HG02642 (cell line): ENCODE results near the gene PARD3B.

Source experiments
- ATAC-seq: cut with Tn5 transposase; IDR thresholded peaks from one replicate; pipeline ENCODE4 v1.9.1; 2021; ENCODE audit warnings: mild to moderate bottlenecking; ENCODE audit not compliant: unreplicated experiment, poor library complexity

The PARD3B gene

DNA sequence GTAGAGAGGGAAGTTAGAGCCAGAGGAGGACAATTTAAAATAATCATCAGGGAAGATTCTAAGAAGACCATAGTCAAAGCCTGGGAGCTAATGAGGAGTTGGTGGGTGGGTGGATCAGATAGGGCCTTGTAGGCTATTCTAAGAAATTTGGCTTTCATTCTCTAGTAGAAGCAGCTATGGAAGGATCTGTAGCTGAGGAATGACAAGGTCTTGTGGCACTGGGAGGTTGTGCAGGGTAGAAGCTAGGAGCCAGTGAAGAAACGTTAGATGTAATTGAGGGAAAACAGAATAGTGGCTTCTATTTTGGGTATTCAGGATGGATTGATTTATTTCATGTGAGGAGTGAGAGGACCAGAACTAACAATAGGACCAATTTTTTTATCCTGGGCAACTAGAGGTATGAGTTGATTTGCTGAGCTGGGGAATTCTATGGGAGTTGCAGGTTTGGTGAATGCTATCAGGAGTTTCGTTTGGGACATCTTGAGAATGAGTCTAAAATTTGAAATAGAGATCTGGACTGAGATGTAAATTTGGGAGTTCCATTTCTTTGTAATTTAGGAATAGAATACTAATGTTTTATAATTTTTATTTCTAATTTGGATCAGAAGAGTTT lies 371.9 kb downstream of the PARD3B start:
- ATAC-seq: no peak

DNA sequence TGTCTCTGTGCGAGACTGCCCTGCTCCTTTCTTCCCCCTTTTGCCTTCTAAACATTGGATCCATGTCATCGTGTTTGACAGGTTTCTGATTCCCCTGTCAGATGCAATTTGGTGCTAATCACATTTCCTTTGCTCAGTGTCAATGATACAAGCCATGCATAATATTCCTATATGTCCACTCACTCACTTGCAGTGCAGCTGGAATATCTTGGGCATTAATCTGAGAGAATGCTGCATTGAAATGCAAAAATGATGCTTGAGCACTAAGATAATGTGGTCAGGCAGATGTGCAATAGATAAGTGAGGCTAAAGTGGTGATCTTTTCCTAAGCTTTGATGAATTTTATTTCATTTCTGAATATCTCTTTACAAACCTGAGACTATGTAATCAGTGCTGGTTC lies 375.5 kb downstream of the PARD3B start:
- no peak for ATAC-seq

DNA sequence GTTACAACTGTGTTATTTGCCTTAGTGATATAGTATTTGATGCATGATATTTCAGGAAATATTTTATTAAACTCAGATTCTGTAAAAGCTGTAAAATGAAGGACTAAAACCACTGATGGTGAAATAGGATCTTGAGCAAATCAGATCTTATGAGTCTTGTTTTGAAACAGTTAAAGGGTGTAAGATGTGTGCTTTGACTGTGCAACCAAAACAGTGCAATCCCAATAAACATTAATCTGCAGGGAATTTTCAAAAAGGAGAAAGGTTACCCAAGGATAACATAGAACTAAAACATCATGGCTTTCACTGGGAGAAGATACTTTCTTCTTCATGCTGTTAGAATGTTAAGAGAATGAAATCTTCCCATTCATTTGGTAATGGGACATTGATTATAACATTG lies 378.7 kb downstream of the PARD3B start:
- ATAC-seq: no peak

DNA sequence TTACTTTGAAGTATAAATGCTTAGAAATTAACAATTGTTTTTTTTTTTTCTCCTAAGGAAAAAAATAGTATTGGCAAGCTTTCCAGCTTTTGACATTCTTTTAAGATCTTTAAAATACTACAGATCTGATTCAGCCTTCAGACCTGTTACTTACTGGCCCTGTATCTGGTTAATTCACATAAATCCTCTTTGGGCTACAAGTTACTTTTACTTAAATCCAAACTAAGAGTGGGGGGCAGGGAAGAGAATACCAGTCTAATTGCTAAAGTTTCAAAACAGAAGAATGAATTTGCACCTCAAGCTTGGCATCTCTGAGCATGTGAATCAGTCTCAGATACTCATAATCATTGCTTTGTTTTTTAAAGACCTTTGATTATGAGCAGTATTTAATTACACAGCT lies 386.3 kb downstream of the PARD3B start:
- no peak for ATAC-seq

DNA sequence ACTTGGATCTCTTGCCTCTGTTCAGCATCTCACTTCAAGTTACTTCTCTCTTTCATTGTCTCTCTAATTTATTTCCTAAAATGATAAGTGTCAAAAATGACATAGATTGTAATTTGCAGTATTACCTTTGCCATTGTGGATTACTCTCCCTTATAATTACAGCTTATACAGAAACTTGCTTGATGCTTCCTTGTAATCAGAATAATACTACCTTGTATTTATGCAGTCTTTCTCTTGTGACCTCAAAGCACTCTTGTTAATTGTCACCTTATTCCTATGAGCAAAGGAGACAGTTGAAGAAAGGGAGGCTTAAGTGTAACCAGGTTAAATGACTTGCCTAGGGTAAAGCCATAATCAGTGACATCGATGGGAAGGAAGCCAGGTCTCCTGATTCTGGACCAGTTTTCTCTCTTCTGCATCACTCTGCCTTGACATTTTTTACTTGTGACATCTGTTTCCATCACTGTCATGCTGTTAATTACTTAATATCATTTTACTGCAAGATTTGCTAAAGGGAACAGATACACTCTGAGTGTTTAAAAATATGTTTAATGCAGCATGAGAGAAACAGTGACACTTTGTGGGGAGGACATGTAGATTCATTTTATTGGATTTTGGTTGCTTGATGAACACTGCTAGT lies 388.6 kb downstream of the PARD3B start:
- no peak for ATAC-seq

DNA sequence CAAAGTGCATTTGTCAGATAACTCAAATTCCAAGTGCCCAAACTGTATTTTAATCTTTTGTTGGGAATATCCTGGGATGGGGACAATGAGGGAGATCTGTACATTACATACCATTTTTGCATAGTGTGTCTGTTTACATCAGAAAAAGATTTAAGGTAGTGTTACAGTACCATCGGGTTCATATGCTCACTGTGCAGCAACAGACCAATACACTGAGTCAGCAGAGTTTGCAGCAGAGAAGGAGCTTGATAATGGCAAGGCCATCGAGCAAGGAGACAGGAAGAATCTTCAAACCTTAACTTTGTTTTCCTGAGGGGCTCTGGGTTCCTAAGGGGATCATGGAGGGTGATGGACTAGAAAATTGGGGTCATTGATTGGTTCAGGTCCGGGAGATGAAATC lies 399.7 kb downstream of the PARD3B start:
- ATAC-seq: no peak

DNA sequence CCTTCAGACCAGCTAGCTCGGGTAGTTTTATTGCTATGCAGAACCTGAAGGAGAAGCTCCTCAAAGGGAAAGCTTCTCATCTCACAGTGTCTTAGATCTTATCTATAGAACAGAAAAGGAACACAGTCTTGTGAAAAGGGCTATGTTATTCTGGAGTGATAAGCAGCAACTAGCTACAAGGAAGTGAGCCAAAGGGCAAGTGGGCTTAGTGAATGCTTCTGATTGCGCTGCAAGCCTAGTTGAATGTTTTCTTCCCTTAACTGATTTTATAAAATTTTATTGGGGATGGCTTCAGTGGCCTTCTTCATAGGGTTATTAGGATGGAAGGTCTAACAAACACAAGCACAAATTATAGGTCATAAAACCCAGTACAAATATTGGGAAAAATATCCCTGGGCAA lies 400.1 kb downstream of the PARD3B start:
- ATAC-seq: no peak

DNA sequence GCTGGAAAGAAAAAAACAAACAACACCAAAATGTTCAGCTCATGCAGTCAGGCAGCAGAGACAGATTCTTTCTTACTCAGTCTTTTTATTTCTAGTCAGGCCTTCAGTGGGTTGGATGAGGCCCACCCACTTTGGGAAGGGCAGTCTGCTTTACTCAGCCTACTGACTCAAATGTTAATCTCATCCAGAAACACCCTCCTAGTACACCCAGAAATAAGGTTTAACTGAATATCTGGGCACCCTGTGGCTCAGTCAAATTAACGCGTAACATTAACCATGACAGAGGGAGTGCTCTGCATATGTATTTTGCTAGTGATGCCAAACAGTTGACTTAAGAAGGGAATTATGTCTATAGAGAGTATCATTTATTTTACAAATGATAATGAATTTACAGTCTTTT lies 401.6 kb downstream of the PARD3B start:
- ATAC-seq: no peak

DNA sequence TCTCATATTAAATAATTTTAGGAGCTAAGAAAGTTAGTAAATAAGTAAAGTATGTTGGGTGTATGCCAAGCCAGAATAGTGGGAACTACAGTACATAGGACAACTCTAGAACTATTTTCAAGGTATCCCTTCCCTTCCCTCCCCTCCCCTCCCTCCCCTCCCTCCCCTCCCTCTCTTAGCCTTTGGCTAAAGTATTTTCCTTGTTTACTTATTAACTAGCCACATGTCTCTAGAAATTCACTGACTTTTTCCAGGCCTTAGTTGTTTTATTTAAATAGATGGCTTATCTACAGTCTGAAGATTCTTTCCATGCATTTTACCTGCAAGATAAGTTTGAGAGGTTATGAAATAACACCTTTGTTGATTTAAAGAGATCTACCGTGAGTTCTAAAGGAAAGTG lies 402.1 kb downstream of the PARD3B start:
- ATAC-seq: no peak

DNA sequence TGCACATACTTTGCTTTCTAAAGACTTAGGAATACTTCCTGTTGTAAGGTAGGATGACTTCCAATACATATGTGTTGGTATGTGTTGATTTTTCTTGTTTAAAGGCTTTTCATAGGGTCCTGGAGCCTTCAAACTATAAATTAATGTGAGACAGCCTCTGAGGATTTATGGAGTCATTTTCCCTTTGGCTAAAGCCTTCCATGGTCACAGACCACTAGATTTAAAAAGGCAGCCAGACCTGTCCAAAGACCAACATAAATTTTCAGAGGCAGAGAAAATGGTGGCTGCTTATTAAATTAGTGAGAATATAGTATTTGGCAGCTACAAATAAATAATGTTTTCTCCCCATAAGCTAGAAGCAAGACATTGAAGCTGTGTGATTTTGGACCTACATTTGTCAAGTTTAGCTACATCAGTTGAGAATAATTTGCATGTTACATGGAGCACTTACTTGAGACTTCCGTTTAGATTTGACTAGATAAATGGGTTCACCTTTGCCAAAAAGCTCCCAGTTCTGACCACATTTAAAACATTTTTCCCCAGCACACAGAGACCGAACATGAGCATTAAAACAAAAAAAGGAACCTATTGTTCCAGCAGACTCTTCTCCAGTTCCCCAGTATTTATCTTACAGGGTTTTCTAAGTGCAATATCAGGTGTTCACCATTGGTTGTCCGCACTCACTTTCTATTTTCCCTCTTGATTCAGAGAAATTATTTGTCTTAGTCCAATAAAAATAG lies 402.9 kb downstream of the PARD3B start:
- ATAC-seq: no peak

DNA sequence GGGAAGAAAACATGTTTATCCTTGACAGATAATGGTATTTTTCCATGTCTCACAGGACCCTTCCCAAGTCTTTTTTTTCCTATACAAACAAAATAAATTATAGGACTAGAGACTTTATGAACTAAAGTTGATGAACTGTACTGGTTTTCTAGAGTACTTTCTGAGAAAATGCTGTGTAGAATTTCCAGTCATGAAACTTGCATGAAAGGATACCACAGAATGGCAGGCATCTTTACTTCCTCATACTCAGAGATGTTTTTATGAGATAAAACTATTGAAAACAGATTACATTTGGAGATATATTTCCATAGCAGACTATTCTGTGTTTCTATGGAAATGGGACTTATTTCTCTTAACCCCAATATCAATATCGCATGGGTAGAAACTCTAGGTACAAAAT lies 403.5 kb downstream of the PARD3B start:
- ATAC-seq: no peak

DNA sequence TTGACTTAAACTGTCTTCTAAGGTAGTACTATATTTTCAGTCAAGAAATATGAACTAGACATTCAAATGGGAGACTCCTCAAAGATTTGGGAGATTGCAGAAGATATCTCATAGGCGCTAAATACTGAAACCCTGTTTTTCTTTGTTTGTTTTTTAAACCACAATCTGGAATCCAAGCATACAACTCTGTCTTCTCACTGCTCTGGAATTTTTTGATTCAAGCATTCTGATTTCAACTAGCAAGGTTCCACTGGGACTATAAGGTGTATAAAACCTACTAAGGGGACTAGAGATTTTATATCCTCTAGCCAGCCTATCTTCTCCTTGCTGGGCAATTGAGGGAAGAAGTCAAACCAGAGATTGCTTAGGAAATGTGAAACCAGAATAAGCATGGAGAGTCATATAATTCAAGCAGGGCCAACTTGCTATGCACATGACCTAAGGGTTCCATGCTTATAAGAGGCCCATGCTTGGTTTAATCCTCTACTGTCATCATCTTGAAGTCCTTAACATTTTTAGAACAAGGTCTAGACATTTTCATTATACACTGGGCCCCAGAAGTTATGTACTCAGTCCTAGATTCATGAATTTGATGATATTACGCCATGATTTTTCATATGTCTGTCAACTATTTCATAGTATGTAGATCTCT lies 405.5 kb downstream of the PARD3B start:
- no peak for ATAC-seq

DNA sequence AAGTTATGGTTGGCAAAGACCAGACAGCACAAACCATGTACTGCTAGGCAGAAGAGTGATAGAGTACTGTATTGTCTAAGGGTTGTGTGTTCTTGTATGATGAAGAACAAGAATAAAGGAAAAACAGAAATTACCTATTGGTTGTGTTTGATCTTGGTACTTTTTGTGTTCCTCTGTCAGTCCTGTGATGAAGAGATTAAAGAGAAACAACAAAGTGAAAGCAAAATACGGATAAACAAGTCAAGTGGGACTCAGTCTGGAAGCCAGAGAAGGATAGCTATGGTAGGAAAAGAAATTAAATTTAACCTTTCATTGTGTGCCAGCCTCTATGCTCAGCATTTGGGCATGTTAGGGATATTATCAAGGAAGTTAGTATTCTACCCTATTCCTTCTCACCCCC lies 413.1 kb downstream of the PARD3B start:
- no peak for ATAC-seq

DNA sequence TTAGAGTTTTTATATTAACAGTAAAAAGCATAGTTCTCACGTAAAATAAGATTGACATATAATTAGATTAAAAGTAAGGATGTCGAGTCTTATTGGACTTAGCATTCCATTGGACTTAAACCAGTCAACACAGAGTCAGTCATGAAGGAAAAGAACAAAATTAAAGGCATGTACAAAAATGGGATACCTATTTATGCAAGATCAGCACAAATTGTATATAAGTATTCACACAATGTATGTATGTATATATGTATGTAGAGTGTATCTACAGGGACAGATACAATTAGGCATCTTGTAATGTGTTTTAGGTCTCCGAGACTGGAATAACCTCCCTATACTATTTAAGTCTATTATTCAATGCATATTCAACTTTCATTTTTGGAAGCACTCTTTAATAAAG lies 419.1 kb downstream of the PARD3B start:
- no peak for ATAC-seq

DNA sequence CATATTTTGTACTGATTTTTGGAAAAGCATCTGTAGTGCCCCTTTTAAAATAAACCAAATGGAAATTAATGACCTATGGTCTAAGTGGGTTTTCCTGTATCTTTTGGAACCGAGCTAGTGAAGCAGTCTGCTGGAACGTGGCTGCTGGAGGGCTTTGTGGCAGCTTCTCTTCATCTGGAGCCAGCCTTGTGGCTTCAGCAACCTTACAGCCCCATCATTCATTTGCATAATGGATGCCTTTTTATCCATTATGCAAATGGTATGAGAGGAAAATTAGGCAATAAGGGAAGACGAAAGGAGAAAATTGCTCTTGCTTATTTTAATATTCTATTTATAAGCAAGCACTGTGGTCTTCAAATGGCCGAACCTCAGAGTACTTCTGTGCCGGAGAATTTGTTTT lies 421.0 kb downstream of the PARD3B start:
- ATAC-seq: no peak

DNA sequence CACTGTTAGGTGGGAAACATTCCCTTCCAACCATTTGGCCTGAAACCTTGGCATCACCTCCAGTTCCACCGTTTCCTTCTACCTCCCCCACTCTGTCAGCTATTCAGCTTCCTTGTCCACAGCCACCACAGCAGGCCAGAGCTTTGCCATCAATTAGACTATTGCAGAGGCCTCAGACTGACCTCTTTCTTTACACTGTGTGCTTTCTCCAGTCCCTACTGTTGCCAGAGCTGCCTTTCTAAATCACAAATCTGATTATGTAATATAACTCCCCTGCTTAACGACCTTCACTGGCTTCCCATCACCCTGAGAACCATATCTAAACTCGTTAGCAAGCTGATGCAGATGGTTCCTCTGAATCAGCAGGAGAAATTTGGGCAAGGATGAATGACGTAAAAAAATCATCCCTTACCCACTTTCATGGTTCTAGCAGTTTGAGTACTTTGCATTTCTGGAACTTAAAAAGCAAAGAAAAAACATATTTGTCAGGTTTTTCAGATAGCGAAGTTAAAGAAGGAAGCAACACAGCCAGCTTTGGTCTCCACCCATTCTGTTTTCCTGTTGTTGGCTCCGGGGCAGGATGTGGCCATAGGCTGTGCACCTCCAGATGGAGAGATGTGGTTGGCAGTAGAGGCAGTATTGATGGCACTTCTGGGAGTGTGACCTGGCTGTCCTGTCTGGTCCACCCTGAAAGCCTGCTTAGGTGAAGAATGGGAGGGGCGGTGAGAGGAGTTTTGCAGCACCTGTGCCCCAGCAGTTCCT lies 422.1 kb downstream of the PARD3B start:
- no peak for ATAC-seq

DNA sequence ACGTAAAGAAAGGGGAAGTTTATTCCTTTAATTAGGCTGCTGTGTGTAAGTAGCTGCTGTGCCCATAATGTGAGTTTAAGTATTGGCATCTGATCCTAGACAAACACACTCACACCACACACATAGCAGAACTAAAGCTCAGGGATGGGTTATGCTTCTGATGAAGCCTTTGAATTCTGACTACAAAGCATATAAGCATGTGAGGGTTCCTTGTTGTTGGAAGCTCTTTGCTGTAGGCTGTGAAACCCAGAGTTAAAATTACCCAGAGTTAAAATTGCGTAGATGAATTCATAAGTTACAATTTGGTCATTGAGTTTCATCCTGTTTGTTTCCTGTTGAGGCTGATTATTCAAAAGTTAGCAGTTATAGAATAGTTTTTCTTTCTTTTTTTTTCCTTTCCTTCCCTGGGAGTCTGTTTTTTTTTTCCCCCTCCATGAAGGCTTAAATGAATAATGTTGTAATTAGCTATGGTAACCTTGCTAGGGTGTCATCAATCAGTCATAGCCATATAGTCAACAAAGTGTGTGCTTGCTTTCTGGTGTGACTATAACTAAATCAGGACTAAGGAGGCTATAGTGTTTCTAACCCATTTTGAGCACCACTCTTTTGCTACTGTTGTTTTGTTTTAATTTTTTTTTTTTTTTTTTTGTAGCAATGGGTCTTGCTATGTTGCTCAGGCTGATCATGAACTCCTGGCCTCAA lies 426.1 kb downstream of the PARD3B start:
- no peak for ATAC-seq

DNA sequence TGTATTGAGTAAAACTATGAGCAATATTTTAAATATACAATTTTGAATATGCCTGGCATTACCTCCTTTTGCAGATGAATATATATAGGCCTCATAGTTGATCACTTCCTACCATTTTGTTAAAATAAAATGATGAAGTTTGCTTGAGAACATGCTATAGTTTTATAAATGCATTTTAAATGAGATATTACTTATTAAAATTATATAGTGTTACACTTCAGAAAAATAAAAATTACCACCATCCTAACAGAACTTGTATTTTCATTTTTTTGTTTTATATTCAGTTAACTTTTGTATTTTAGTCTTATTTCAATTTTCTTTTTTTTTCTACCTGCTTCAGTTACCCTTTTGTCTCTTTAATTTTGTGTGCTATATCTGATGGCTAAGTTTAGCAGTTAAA lies 426.9 kb downstream of the PARD3B start:
- ATAC-seq: no peak

DNA sequence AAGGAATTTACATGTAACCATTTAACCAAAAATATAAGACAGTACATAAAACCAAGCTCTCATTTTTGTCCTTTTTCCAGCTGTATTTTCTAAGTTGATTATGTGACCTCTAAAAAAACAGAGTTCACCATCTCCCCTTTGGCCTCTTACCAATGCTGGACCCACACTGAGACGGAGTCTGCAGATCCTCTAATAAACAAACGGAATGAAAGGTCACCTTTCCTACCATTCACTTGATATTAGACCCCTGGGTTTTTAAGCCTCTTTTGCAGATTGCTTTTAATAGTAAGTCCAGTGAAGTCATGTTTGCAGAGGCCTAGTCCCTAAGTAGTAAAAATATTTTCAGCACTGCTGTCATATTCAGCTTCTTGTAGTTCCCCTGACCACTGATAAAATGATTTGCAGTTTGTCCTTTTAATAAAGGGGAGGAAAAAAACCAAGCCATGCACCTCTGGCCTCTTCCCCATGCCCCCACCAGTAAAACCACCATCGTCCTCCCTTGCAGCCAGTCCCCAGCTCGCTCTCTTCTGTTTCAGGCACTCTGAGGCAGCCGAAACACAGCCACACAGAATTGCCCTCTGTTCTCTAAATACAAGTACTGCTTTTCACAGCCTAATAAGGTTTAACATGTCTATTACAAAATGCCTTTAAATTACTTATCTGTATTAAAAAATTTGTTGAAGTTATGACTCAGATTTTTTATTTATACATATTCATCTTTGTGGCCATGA lies 427.5 kb downstream of the PARD3B start:
- no peak for ATAC-seq
